ENCODE measurements around the gene RNF115. TPM values are rescaled to one million over a fixed set of nuclear protein-coding genes. Genes with fewer than 3 reads are reported as not detected.

RNF115 gene
- total RNA-seq, 1 donor from 2014 or later: 15.5 TPM

- H3K4me1 Mint-ChIP-seq: no peaks in the 10 kb centered on the region
- peaks cover 35% of the 10 kb centered on the region for H3K27me3 Mint-ChIP-seq
- no peaks in the 10 kb centered on the region for H3K9me3 Mint-ChIP-seq
- no peak overlapping the region for H3K4me3 Mint-ChIP-seq
- DNase-seq: no peak
- H3K27ac Mint-ChIP-seq: no peak overlapping the region
- intact Hi-C loops (cut with micrococcal nuclease): no loop called here
- H3K36me3 Mint-ChIP-seq (ENCODE audit: low read depth): no peaks in the 10 kb centered on the region
These were observed 118.3 kb downstream of the RNF115 start for GRCh38 chr1:145705622-145706021.

- no peak overlapping the region for H3K4me3 Mint-ChIP-seq
- DNase-seq: no peak
- H3K27ac Mint-ChIP-seq: no peak overlapping the region
- intact Hi-C loops (cut with micrococcal nuclease): no loop called here
- H3K9me3 Mint-ChIP-seq: no peaks in the 10 kb centered on the region
- H3K27me3 Mint-ChIP-seq: peaks cover 40% of the 10 kb centered on the region
- no peaks in the 10 kb centered on the region for H3K4me1 Mint-ChIP-seq
- no peaks in the 10 kb centered on the region for H3K36me3 Mint-ChIP-seq (ENCODE audit: low read depth)
These were observed 121.1 kb downstream of the RNF115 start for GRCh38 chr1:145702826-145703225.

- Mint-ChIP-seq H3K9me3 (no peaks in the 10 kb centered on the region), H3K27ac (no peak overlapping the region), H3K4me3 (no peak overlapping the region), H3K27me3 (peaks cover 39% of the 10 kb centered on the region), H3K4me1 (no peaks in the 10 kb centered on the region), H3K36me3 (ENCODE audit: low read depth) (no peaks in the 10 kb centered on the region)
- intact Hi-C loops (cut with micrococcal nuclease): no loop called here
- DNase-seq: no peak
These were observed 121.8 kb downstream of the RNF115 start for GRCh38 chr1:145702052-145702451.

GRCh38 chr1:145701306-145701862, 122.5 kb downstream of the RNF115 start:
- no peak for DNase-seq
- Mint-ChIP-seq H3K4me3 (no peak overlapping the region), H3K27me3 (peaks cover 43% of the 10 kb centered on the region), H3K4me1 (no peaks in the 10 kb centered on the region), H3K36me3 (ENCODE audit: low read depth) (no peaks in the 10 kb centered on the region), H3K9me3 (no peaks in the 10 kb centered on the region), H3K27ac (no peak overlapping the region)
- intact Hi-C loops (cut with micrococcal nuclease): no loop called here

GRCh38 chr1:145696630-145696960, 127.3 kb downstream of the RNF115 start:
- H3K27ac Mint-ChIP-seq: no peak overlapping the region
- peaks cover under 1% of the 10 kb centered on the region for H3K4me1 Mint-ChIP-seq
- no peak for DNase-seq
- no peaks in the 10 kb centered on the region for H3K36me3 Mint-ChIP-seq (ENCODE audit: low read depth)
- H3K4me3 Mint-ChIP-seq: no peak overlapping the region
- H3K27me3 Mint-ChIP-seq: peaks cover 25% of the 10 kb centered on the region
- H3K9me3 Mint-ChIP-seq: no peaks in the 10 kb centered on the region
- intact Hi-C loops (cut with micrococcal nuclease): no loop called here

GRCh38 chr1:145695821-145696629, 127.9 kb downstream of the RNF115 start:
- Mint-ChIP-seq H3K36me3 (ENCODE audit: low read depth) (no peaks in the 10 kb centered on the region), H3K4me1 (peaks cover 2% of the 10 kb centered on the region), H3K27ac (no peak overlapping the region), H3K4me3 (no peak overlapping the region), H3K27me3 (peaks cover 19% of the 10 kb centered on the region), H3K9me3 (no peaks in the 10 kb centered on the region)
- intact Hi-C loops (cut with micrococcal nuclease): no loop called here
- DNase-seq: no peak

GRCh38 chr1:145692785-145693443, 131.0 kb downstream of the RNF115 start:
- no peak overlapping the region for H3K27ac Mint-ChIP-seq
- H3K36me3 Mint-ChIP-seq (ENCODE audit: low read depth): no peaks in the 10 kb centered on the region
- no peak for DNase-seq
- peaks cover 5% of the 10 kb centered on the region for H3K27me3 Mint-ChIP-seq
- intact Hi-C loops (cut with micrococcal nuclease): no loop called here
- no peak overlapping the region for H3K4me3 Mint-ChIP-seq
- H3K9me3 Mint-ChIP-seq: no peaks in the 10 kb centered on the region
- H3K4me1 Mint-ChIP-seq: peaks cover 26% of the 10 kb centered on the region

- intact Hi-C loops (cut with micrococcal nuclease): no loop called here
- DNase-seq: peak; percentile 89
- H3K27ac Mint-ChIP-seq: peak overlapping the region; percentile 62
- peaks cover 26% of the 10 kb centered on the region for H3K4me1 Mint-ChIP-seq
- H3K27me3 Mint-ChIP-seq: no peaks in the 10 kb centered on the region
- H3K4me3 Mint-ChIP-seq: peak overlapping the region; percentile 43
- H3K36me3 Mint-ChIP-seq (ENCODE audit: low read depth): peaks cover 2% of the 10 kb centered on the region
- H3K9me3 Mint-ChIP-seq: no peaks in the 10 kb centered on the region
These were observed 133.0 kb downstream of the RNF115 start for GRCh38 chr1:145690587-145691558.

GRCh38 chr1:145689922-145690321, 134.0 kb downstream of the RNF115 start:
- Mint-ChIP-seq H3K4me1 (peaks cover 26% of the 10 kb centered on the region), H3K4me3 (peak overlapping the region; percentile 43), H3K36me3 (ENCODE audit: low read depth) (peaks cover 2% of the 10 kb centered on the region), H3K9me3 (no peaks in the 10 kb centered on the region), H3K27ac (peak overlapping the region; percentile 62), H3K27me3 (no peaks in the 10 kb centered on the region)
- intact Hi-C loops (cut with micrococcal nuclease): no loop called here
- no peak for DNase-seq

- no peaks in the 10 kb centered on the region for H3K9me3 Mint-ChIP-seq
- intact Hi-C loops (cut with micrococcal nuclease): no loop called here
- no peaks in the 10 kb centered on the region for H3K27me3 Mint-ChIP-seq
- H3K27ac Mint-ChIP-seq: no peak overlapping the region
- no peak for DNase-seq
- H3K36me3 Mint-ChIP-seq (ENCODE audit: low read depth): peaks cover 2% of the 10 kb centered on the region
- H3K4me3 Mint-ChIP-seq: no peak overlapping the region
- H3K4me1 Mint-ChIP-seq: peaks cover 26% of the 10 kb centered on the region
These were observed 135.0 kb downstream of the RNF115 start for GRCh38 chr1:145688924-145689323.

Other genes with a start within 250 kb of the RNF115 start
- gene GPR89A, start 216.1 kb downstream of the RNF115 start, total RNA-seq: 29.5 and 30.3 TPM in 2 replicates
- 0.16 TPM in 1 of 2 replicates, not detected in the other for gene PDZK1, start 116.7 kb downstream of the RNF115 start, total RNA-seq
- 0.59 TPM in 1 of 2 replicates, not detected in the other for gene CD160, start 104.6 kb downstream of the RNF115 start, total RNA-seq
- 35.0 and 39.0 TPM in 2 replicates for gene POLR3C, start 105 bp upstream of the RNF115 start, total RNA-seq
- 2.5 and 3.4 TPM in 2 replicates for gene NUDT17, start 21.5 kb upstream of the RNF115 start, total RNA-seq
- gene PIAS3, start 35.0 kb upstream of the RNF115 start, total RNA-seq: 19.1 and 20.2 TPM in 2 replicates
- 0.40 TPM in 2 replicates for gene ANKRD35, start 61.8 kb upstream of the RNF115 start, total RNA-seq
- gene ITGA10, start 86.0 kb upstream of the RNF115 start, total RNA-seq: 1.7 and 2.4 TPM in 2 replicates
- gene PEX11B, start 94.6 kb upstream of the RNF115 start, total RNA-seq: 31.7 and 32.2 TPM in 2 replicates
- gene RBM8A, start 103.4 kb upstream of the RNF115 start, total RNA-seq: 326 and 355 TPM in 2 replicates
- gene LIX1L, start 133.9 kb upstream of the RNF115 start, total RNA-seq: 37.8 and 38.4 TPM in 2 replicates
- 4.8 and 5.2 TPM in 2 replicates for gene ANKRD34A, start 140.5 kb upstream of the RNF115 start, total RNA-seq
- gene POLR3GL, start 140.6 kb upstream of the RNF115 start, total RNA-seq: 12.1 and 12.6 TPM in 2 replicates
- gene TXNIP, start 172.5 kb upstream of the RNF115 start, total RNA-seq: 83.4 and 85.2 TPM in 2 replicates
- gene HJV, start 197.6 kb upstream of the RNF115 start, total RNA-seq: not detected in 2 replicates

Measured in activated CD4-positive, alpha-beta T cell treated with anti-CD3 and anti-CD28 coated beads, Interleukin-2, amount 10 ng/mL, durations not matched to agents 24 days and 14 days (primary cell).